Activated B cell treated with CpG ODN at 0.5 μM for 24 hours (primary cell): ENCODE measurements around the gene TCF7L1. TPM values are rescaled to one million over a fixed set of nuclear protein-coding genes. Genes with fewer than 3 reads are reported as not detected.

Experiments used
- ATAC-seq: fragments of 200-7000 bp; cut with Tn5 transposase; one replicate; pipeline ENCODE4 v1.10.0; 2021; ENCODE audit warnings: low read depth, mild to moderate bottlenecking, moderate library complexity
- CTCF ChIA-PET: fragments of 350-600 bp; sonication (Branson Sonifier 250); formaldehyde crosslinking; loops from one replicate; lab custom pipeline; 2021; ENCODE audit warnings: antibody characterized with exemption; lab: Charles Lee
- POLR2A ChIA-PET: fragments of 350-600 bp; sonication (Branson Sonifier 250); formaldehyde crosslinking; loops from one replicate; lab custom pipeline; 2021; ENCODE audit warnings: antibody characterized with exemption; lab: Charles Lee
- DNase-seq: peaks from one replicate; pipeline ENCODE4 v3.0.0; 2022
- H3K27ac Mint-ChIP-seq: one replicate; pipeline ENCODE4 v1.8.0; 2020; ENCODE audit warnings: mixed read lengths
- H3K27me3 Mint-ChIP-seq: one replicate; pipeline ENCODE4 v1.8.0; 2021; ENCODE audit warnings: mixed read lengths
- H3K36me3 Mint-ChIP-seq: one replicate; pipeline ENCODE4 v1.8.0; 2021; ENCODE audit warnings: low read depth, mixed read lengths
- H3K4me1 Mint-ChIP-seq: one replicate; pipeline ENCODE4 v1.8.0; 2021; ENCODE audit warnings: mixed read lengths
- H3K4me3 Mint-ChIP-seq: one replicate; pipeline ENCODE4 v1.8.0; 2020; ENCODE audit warnings: mild to moderate bottlenecking, mixed read lengths
- H3K9me3 Mint-ChIP-seq: one replicate; pipeline ENCODE4 v1.8.0; 2020; ENCODE audit warnings: mixed read lengths
- CTCF ChIP-seq: fragments of 200-600 bp; IDR thresholded peaks from one replicate; pipeline ENCODE4 v1.8.0; 2022; ENCODE audit warnings: antibody characterized with exemption, mild to moderate bottlenecking
- intact Hi-C: fragments of 100-400 bp; cut with micrococcal nuclease; formaldehyde crosslinking; loops from one replicate; pipeline ENCODE4 v1.15.1; 2024
- total RNA-seq: library from RNA; stranded (reverse); gene quantifications from 2 replicates; pipeline ENCODE4 v1.2.3, GENCODE V29; 2022

Gene TCF7L1
- total RNA-seq, 1 donor from 2014 or later: 0.07 TPM

GRCh38 chr2:85265304-85265703 lies 132.1 kb downstream of the TCF7L1 start:
- H3K27me3 Mint-ChIP-seq: peaks cover 12% of the 10 kb centered on the region
- ChIA-PET CTCF (interaction anchor here (1.6 to 2.6 kb wide), 3 partner anchors 27 to 339 kb away, joined by 4 to 28 read pairs (median 6); no protein-coding TSS in a partner anchor), POLR2A (no interaction called here)
- intact Hi-C loops: no loop called here
- no peak for DNase-seq
- no peak overlapping the region for H3K4me3 Mint-ChIP-seq
- no peak for ATAC-seq
- H3K27ac Mint-ChIP-seq: no peak overlapping the region
- H3K36me3 Mint-ChIP-seq: no peaks in the 10 kb centered on the region
- H3K4me1 Mint-ChIP-seq: no peaks in the 10 kb centered on the region
- H3K9me3 Mint-ChIP-seq: no peaks in the 10 kb centered on the region
- TF ChIP-seq CTCF: no peak

- Mint-ChIP-seq H3K36me3 (no peaks in the 10 kb centered on the region), H3K9me3 (no peaks in the 10 kb centered on the region), H3K27me3 (peaks cover 16% of the 10 kb centered on the region), H3K4me3 (no peak overlapping the region), H3K4me1 (no peaks in the 10 kb centered on the region), H3K27ac (no peak overlapping the region)
- TF ChIP-seq CTCF: peak; percentile 53
- intact Hi-C loops: loop anchor here (1.0 kb wide), 2 partner anchors 19 to 34 kb away; no protein-coding TSS in a partner anchor
- CTCF ChIA-PET: interaction anchor here (0.7 to 2.6 kb wide), 14 partner anchors 9 to 340 kb away, joined by 3 to 28 read pairs (median 4); partner anchors contain the start of gene RETSAT
- DNase-seq: peak; percentile 44
- peak; percentile 25 for ATAC-seq
- POLR2A ChIA-PET: no interaction called here
Measured at GRCh38 chr2:85266146-85267041, 133.2 kb downstream of the TCF7L1 start.

- H3K27ac Mint-ChIP-seq: no peak overlapping the region
- H3K27me3 Mint-ChIP-seq: peaks cover 28% of the 10 kb centered on the region
- ChIA-PET CTCF (interaction anchor here (0.7 to 1.7 kb wide), 2 partner anchors 15 to 30 kb away, joined by 3 read pairs; no protein-coding TSS in a partner anchor), POLR2A (no interaction called here)
- H3K4me1 Mint-ChIP-seq: no peaks in the 10 kb centered on the region
- intact Hi-C loops: no loop called here
- H3K9me3 Mint-ChIP-seq: no peaks in the 10 kb centered on the region
- H3K4me3 Mint-ChIP-seq: no peak overlapping the region
- ATAC-seq (no peak), DNase-seq (no peak)
- TF ChIP-seq CTCF: no peak
- H3K36me3 Mint-ChIP-seq: no peaks in the 10 kb centered on the region
Measured at GRCh38 chr2:85269959-85270358, 136.8 kb downstream of the TCF7L1 start.

- CTCF ChIA-PET: no interaction called here
- ATAC-seq: no peak
- POLR2A ChIA-PET: no interaction called here
- intact Hi-C loops: no loop called here
- no peak for TF ChIP-seq CTCF
- Mint-ChIP-seq H3K4me1 (no peaks in the 10 kb centered on the region), H3K36me3 (no peaks in the 10 kb centered on the region), H3K4me3 (no peak overlapping the region), H3K27ac (no peak overlapping the region), H3K27me3 (peaks cover 27% of the 10 kb centered on the region), H3K9me3 (no peaks in the 10 kb centered on the region)
- DNase-seq: no peak
Measured at GRCh38 chr2:85272357-85272756, 139.2 kb downstream of the TCF7L1 start.
